GM19328 (cell line): ENCODE measurements around the gene PPM1J.
"Not testable (repeated sequence)": the region's sequence is repeated elsewhere in the genome, so short reads cannot be mapped to it uniquely, and the experiment has no call there.

Source experiments
- ATAC-seq: cut with Tn5 transposase; IDR thresholded peaks from one replicate; pipeline ENCODE4 v1.9.1; 2021; ENCODE audit warnings: mild to moderate bottlenecking, moderate library complexity; ENCODE audit not compliant: unreplicated experiment

PPM1J gene

GRCh38 chr1:112715264-112716053 lies at the start of gene PPM1J:
PPM1J (minus strand) TSS chr1:112715332; CDS start chr1:112715301, 31 bp downstream.
- peak; percentile 73 for ATAC-seq

GRCh38 chr1:112762541-112763500 lies 47.7 kb upstream of the PPM1J start:
- no peak for ATAC-seq

GRCh38 chr1:112761714-112762480 lies 46.8 kb upstream of the PPM1J start:
- ATAC-seq: no peak

GRCh38 chr1:112759228-112759627 lies 44.1 kb upstream of the PPM1J start:
- no peak for ATAC-seq

GRCh38 chr1:112754116-112754628 lies 39.0 kb upstream of the PPM1J start:
- ATAC-seq: no peak

GRCh38 chr1:112748396-112748795 lies 33.3 kb upstream of the PPM1J start:
- no peak for ATAC-seq

- no peak for ATAC-seq
Measured at GRCh38 chr1:112744009-112744578, 29.0 kb upstream of the PPM1J start.

GRCh38 chr1:112743174-112744008 lies 28.3 kb upstream of the PPM1J start:
- no peak for ATAC-seq

- no peak for ATAC-seq
Measured at GRCh38 chr1:112737573-112737972, 22.4 kb upstream of the PPM1J start.

- ATAC-seq: no peak
Measured at GRCh38 chr1:112735752-112736151, 20.6 kb upstream of the PPM1J start.

- ATAC-seq: no peak
Measured at GRCh38 chr1:112731451-112731850, 16.3 kb upstream of the PPM1J start.

GRCh38 chr1:112729909-112730308 lies 14.8 kb upstream of the PPM1J start:
- no peak for ATAC-seq

GRCh38 chr1:112729011-112729410 lies 13.9 kb upstream of the PPM1J start:
- not testable (repeated sequence) for ATAC-seq

- not testable (repeated sequence) for ATAC-seq
Measured at GRCh38 chr1:112728306-112728971, 13.3 kb upstream of the PPM1J start.

GRCh38 chr1:112727716-112728115 lies 12.6 kb upstream of the PPM1J start:
- no peak for ATAC-seq

GRCh38 chr1:112724240-112724639 lies 9.1 kb upstream of the PPM1J start:
- not testable (repeated sequence) for ATAC-seq

GRCh38 chr1:112723511-112723839 lies 8.3 kb upstream of the PPM1J start:
- ATAC-seq: no peak

- no peak for ATAC-seq
Measured at GRCh38 chr1:112722601-112723510, 7.7 kb upstream of the PPM1J start.
